Epithelial cell of esophagus (primary cell): ENCODE data around the gene BCAN.

Experiments
- DNase-seq: peaks from one replicate; pipeline ENCODE4 v3.0.0; 2010; ENCODE audit warnings: low read depth
- H3K4me3 ChIP-seq: 2 replicates; pipeline ENCODE4 v1.5.1; 2011; ENCODE audit warnings: mild to moderate bottlenecking, low read length, control low read depth
- CTCF ChIP-seq: IDR thresholded peaks from 2 replicates; pipeline ENCODE4 v1.5.1; 2011; ENCODE audit warnings: low read depth, mild to moderate bottlenecking, low read length, control low read depth, inconsistent platforms; ENCODE audit not compliant: insufficient read depth; ENCODE audit errors: missing control alignments

The BCAN gene

GRCh38 chr1:156705918-156706656 lies 64.2 kb downstream of the BCAN start:
- TF ChIP-seq CTCF, result peak; percentile 72
- H3K4me3 ChIP-seq, result peak overlapping the region; percentile 80
- peak; percentile 59 for DNase-seq

GRCh38 chr1:156706657-156707416 lies 64.9 kb downstream of the BCAN start:
- no peak for TF ChIP-seq CTCF
- peak overlapping the region; percentile 80 for H3K4me3 ChIP-seq

GRCh38 chr1:156707417-156708217 lies 65.7 kb downstream of the BCAN start:
- no peak overlapping the region for H3K4me3 ChIP-seq
- DNase-seq, result no peak
- TF ChIP-seq CTCF, result no peak

More at GRCh38 chr1:156706657-156707416, 64.9 kb downstream of the BCAN start:
- no peak for DNase-seq

- no peak for TF ChIP-seq CTCF
- DNase-seq, result no peak
These were observed 66.3 kb downstream of the BCAN start for GRCh38 chr1:156708218-156708661.

GRCh38 chr1:156709031-156709430 lies 67.1 kb downstream of the BCAN start:
- TF ChIP-seq CTCF, result no peak
- no peak overlapping the region for H3K4me3 ChIP-seq
- no peak for DNase-seq

More at GRCh38 chr1:156708218-156708661, 66.3 kb downstream of the BCAN start:
- no peak overlapping the region for H3K4me3 ChIP-seq
